ENCODE results near the gene MRPL4. TPM values are rescaled to one million over a fixed set of nuclear protein-coding genes. Genes with fewer than 3 reads are reported as not detected.

The MRPL4 gene
- total RNA-seq, 3 donors from 2014 or later (not counting 1 experiment from before 2014, with no cell fraction given): 34.5 to 41.6 (median 40.2) TPM

- Histone ChIP-seq H3K36me3 (ENCODE audit: control insufficient read depth, insufficient read depth, low read length) (no peaks in the 10 kb centered on the region), H3K27me3 (ENCODE audit: control insufficient read depth, insufficient read depth, low read length) (no peaks in the 10 kb centered on the region), H3K9me3 (ENCODE audit: control insufficient read depth, insufficient read depth, low read length) (no peaks in the 10 kb centered on the region), H3K27ac (ENCODE audit: low read length) (no peak overlapping the region), H3K4me3 (ENCODE audit: low read length) (no peak overlapping the region), H3K4me1 (ENCODE audit: control insufficient read depth, insufficient read depth, low read length) (peaks cover 15% of the 10 kb centered on the region)
- intact Hi-C loops (cut with micrococcal nuclease): no loop called here
- Mint-ChIP-seq H3K27me3 (ENCODE audit: low read depth in 2 of 2) (no peaks in the 10 kb centered on the region), H3K4me3 (no peak overlapping the region), H3K27ac (peak overlapping the region in 1 of 2 donors; percentile 14), H3K9me3 (no peaks in the 10 kb centered on the region), H3K4me1 (peaks cover 0 to 18% of the 10 kb centered on the region in 2 donors), H3K36me3 (no peaks in the 10 kb centered on the region)
- no peak for ATAC-seq
- no peak for DNase-seq
- WGBS (ENCODE audit: insufficient coverage): 95% methylated on average over 23 of the region's 23 CpGs
- no peak for TF ChIP-seq CTCF (IDR thresholded peaks at IDR 0.05)
Measured at GRCh38 chr19:10224337-10224736, 27.7 kb upstream of the MRPL4 start.

- no peak overlapping the region for H3K27ac ChIP-seq (ENCODE audit: low read length)
- H3K9me3 ChIP-seq (ENCODE audit: control insufficient read depth, insufficient read depth, low read length): no peaks in the 10 kb centered on the region
- Mint-ChIP-seq H3K36me3 (no peaks in the 10 kb centered on the region), H3K27ac (peak overlapping the region in 1 of 2 donors; percentile 47), H3K27me3 (ENCODE audit: low read depth in 2 of 2) (no peaks in the 10 kb centered on the region), H3K4me3 (no peak overlapping the region), H3K9me3 (no peaks in the 10 kb centered on the region), H3K4me1 (peaks cover 6 to 23% of the 10 kb centered on the region in 2 donors)
- H3K36me3 ChIP-seq (ENCODE audit: control insufficient read depth, insufficient read depth, low read length): no peaks in the 10 kb centered on the region
- ATAC-seq: no peak
- no peak for DNase-seq
- no peak for TF ChIP-seq CTCF (IDR thresholded peaks at IDR 0.05)
- no peaks in the 10 kb centered on the region for H3K27me3 ChIP-seq (ENCODE audit: control insufficient read depth, insufficient read depth, low read length)
- no peak overlapping the region for H3K4me3 ChIP-seq (ENCODE audit: low read length)
- WGBS (ENCODE audit: insufficient coverage): 96% methylated on average over 6 of the region's 6 CpGs
- intact Hi-C loops (cut with micrococcal nuclease): no loop called here
- peaks cover 23% of the 10 kb centered on the region for H3K4me1 ChIP-seq (ENCODE audit: control insufficient read depth, insufficient read depth, low read length)
Measured at GRCh38 chr19:10226021-10226375, 26.0 kb upstream of the MRPL4 start.

DNA sequence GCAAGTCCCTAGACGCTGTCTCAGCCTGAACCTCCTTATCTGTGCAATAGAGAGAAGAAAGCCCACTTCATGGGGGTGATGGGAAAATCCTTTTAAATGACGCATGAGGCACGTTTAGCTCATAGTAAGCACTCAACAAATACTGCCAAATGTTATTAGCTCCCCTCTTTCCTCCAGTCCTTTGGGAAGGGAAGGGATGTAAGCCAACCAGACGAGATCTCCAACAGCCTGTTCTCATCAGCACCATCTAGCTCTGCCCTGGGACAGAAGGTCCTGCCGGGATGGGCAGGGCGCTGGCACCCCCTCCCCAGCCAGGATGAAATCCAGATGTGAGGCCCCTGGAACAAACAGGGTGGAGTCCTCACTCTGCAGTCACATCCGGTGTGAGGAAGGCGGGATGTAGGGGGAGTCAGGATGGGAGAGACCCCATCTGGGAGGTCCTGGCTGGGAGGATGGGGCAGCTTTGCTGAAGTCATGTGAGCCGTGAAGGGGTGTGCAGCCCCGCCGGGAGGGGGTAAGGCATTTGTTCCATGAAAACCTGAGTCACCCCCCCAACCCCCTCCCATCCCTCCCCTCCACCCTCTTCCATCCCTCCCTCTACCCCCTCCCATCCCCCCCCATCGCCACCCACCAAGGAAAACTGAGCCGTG is 25.5 kb upstream of the MRPL4 start:
- peak overlapping the region; percentile 35 for H3K4me3 Mint-ChIP-seq
- no peak for TF ChIP-seq CTCF (IDR thresholded peaks at IDR 0.05)
- no peaks in the 10 kb centered on the region for H3K9me3 ChIP-seq (ENCODE audit: control insufficient read depth, insufficient read depth, low read length)
- H3K27me3 Mint-ChIP-seq (ENCODE audit: low read depth in 2 of 2): no peaks in the 10 kb centered on the region
- no peak overlapping the region for H3K27ac ChIP-seq (ENCODE audit: low read length)
- peak overlapping the region in 1 of 2 donors; percentile 47 for H3K27ac Mint-ChIP-seq
- ATAC-seq (no peak), DNase-seq (no peak)
- no peak overlapping the region for H3K4me3 ChIP-seq (ENCODE audit: low read length)
- H3K36me3 ChIP-seq (ENCODE audit: control insufficient read depth, insufficient read depth, low read length): no peaks in the 10 kb centered on the region
- intact Hi-C loops (cut with micrococcal nuclease): no loop called here
- no peaks in the 10 kb centered on the region for H3K9me3 Mint-ChIP-seq
- H3K4me1 Mint-ChIP-seq: peaks cover 6 to 23% of the 10 kb centered on the region in 2 donors
- H3K36me3 Mint-ChIP-seq: no peaks in the 10 kb centered on the region
- H3K27me3 ChIP-seq (ENCODE audit: control insufficient read depth, insufficient read depth, low read length): no peaks in the 10 kb centered on the region
- peaks cover 25% of the 10 kb centered on the region for H3K4me1 ChIP-seq (ENCODE audit: control insufficient read depth, insufficient read depth, low read length)
- WGBS (ENCODE audit: insufficient coverage): 90% methylated on average over 6 of the region's 13 CpGs
